Transverse colon (tissue), 3 donors: ENCODE data around the gene LINGO1.

Experiments
- EP300 ChIP-seq: sonication (generic); formaldehyde crosslinking; IDR thresholded peaks from one replicate; pipeline ENCODE4 v1.6.1; 2017; ENCODE audit warnings: antibody characterized with exemption, low read depth
- POLR2A ChIP-seq: fragments of 450-650 bp; IDR thresholded peaks from one replicate; pipeline ENCODE4 v1.6.1; 2016; ENCODE audit warnings: antibody characterized with exemption, mild to moderate bottlenecking, moderate library complexity
- TF ChIP-seq, protein P1 (sequence below), 5 experiments: fragments of 200-600 bp in 3 of 5; fragments of 450-650 bp in 2 of 5; sonication (generic) in 3 of 5; IDR thresholded peaks; 1 replicate in 2 of 5; 2 replicates in 3 of 5; pipeline ENCODE4 v1.5.1; 2016 to 2017; ENCODE audit warnings: antibody characterized with exemption in 5 of 5, inconsistent platforms in 3 of 5, mild to moderate bottlenecking in 2 of 5, moderate library complexity in 1 of 5

DNA sequence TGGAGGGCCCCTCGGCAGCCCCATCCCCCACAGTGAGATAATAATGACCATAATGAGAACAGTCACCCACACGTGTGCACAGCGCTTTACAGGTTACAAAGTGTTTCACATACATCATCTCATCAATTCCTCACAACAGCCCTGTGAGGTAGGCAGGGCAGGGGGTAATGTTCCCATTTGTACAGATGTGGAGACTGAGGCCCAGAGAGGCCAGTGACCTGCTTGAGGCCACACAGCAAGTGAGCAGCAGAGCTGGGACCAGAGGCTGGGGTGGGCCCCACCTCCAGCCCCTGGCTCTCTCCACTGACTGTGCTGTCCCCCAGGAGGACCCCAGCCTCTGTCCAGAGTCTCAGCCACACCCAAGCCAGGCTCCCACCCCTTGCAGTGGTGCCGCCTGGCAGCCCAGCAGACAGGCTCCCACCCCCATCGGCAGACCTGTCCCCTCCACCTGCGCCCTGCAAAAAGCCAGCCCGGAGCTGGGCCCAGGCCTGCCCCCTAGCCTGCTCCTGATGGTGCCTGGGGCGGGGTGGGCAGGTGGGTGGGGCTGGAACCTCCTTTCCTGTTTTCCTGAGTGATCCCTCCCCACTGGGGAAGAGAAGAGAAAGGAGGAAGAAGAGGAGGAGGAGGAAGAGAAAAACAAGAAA, 19.6 kb downstream of the LINGO1 start:
- TF ChIP-seq, protein P1, sequence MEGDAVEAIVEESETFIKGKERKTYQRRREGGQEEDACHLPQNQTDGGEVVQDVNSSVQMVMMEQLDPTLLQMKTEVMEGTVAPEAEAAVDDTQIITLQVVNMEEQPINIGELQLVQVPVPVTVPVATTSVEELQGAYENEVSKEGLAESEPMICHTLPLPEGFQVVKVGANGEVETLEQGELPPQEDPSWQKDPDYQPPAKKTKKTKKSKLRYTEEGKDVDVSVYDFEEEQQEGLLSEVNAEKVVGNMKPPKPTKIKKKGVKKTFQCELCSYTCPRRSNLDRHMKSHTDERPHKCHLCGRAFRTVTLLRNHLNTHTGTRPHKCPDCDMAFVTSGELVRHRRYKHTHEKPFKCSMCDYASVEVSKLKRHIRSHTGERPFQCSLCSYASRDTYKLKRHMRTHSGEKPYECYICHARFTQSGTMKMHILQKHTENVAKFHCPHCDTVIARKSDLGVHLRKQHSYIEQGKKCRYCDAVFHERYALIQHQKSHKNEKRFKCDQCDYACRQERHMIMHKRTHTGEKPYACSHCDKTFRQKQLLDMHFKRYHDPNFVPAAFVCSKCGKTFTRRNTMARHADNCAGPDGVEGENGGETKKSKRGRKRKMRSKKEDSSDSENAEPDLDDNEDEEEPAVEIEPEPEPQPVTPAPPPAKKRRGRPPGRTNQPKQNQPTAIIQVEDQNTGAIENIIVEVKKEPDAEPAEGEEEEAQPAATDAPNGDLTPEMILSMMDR (IDR thresholded peaks at IDR 0.05): no peak
- no peak for TF ChIP-seq POLR2A
- TF ChIP-seq EP300: no peak
